Activated T-helper 9 cell treated with anti-CD3 and anti-CD28 coated beads, Interleukin-2, amount 50 U/mL, for 16 hours (primary cell): ENCODE data around the gene MORC4.

ENCODE experiments used
- DNase-seq: peaks from one replicate; pipeline ENCODE4 v3.0.0-alpha.2; 2020; ENCODE audit warnings: low read depth

MORC4 gene

DNA sequence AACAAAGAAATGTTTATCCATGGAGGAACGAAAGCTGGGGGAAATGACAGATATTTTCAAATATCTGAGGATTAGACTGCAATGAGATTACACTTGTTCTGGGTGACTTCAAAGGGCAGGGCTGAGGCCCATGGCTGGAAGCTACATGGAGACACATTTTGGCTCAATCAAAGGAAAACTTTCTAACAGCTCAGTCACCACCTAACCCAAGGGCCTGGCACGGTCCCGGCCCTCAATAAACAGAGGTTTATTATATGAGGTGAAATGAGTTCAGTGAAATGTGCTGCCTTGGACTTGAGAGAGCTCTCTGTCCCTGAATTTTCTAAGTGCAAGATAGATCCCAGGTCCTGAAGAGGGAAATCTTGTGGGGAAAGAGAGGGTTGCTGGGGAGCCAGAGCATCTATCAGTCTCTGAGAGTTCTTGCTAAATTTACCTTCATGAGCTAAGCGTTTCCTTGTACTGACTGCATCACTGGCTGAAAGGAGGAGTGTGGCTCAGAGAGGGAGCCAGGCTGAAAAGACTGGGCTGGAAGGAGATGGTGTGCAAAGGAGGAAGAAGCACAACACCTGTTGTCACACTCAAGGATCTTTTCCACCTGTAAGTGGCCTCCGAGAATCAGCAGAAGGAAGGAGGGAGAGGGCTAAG is 94.8 kb downstream of the MORC4 start:
- DNase-seq, result no peak

DNA sequence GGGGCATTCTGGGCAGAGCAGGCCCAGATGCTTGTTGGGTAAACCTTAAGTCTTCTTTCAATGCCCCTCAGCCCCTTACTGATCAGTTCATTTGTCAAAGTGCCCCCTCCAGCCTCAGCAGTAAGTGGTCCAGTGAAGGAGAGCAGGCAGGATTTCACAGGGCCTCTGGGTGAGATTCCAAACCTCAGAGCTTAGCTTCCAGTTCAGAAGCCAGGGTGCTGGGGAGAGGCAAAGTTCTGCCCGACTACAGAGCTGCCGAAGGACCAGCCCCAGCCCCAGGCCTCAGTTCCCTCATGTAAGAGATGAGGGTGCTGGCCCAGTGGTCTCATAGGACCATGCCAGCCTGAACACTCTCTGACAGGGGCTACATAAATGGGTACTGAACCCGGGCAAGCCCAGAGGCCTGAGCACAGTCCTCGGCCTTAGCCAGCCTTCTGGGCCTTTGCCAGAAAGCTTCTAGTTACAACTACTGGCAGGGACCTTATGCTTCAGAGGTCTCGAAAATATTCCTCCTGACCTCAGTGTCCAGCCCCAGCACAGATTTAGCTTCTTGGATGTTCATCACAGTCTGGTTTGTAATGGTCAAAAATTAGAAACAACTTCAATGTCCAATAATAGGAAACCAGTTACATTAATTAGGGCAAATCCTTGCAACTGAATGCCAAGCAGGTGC is 96.0 kb downstream of the MORC4 start:
- DNase-seq, result no peak

DNA sequence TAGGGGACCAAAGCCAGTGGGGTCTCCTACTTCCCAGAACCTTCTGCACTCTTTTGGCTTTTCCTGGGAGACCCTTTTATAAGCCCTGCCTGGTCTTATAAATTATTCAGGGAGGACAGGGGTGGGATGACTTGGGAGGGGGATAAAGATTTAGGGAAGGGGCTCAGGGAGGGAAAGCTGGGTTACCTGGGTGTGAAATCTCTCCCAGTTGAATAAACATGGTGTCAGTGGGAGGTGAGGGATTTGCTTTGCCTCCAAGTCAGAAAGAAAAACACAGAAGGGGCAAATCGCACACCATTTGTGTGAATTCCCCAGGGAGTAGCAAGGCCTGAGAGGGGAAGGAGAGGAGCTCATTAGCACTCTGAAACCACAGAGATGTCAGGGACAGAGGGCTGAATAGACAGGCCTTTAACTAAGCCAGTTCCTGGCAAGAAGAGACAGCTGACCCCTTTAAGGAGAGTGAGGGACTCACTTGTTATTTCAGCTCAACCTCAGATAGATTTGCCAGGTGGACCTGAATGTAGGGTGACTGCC is 96.7 kb downstream of the MORC4 start, which contains the start of gene RIPPLY1:
Gene RIPPLY1 (minus strand): TSS at position 51 of the 534 bp plus-strand sequence. CDS start 54 bp downstream, outside the sequence.
- DNase-seq, result no peak

DNA sequence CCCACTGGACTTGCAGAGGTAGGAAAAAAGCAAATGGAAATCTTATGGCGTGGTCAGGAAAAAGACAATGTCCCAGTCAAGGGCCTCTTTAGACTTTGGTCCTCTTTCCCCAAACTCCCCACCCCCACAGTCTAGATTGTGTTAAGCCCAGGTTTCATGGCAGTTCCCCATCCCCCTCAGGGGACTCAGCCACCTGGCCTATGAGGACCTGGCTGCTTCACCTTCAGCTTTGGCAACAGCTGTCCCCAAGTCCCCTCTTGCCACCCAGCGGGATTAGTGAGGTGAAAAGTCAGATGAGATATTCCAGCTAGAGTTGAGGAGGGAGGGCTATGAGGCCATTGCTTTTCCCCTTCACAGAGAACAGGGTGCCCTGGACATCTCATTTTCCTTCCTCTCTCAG is 97.3 kb downstream of the MORC4 start:
- no peak for DNase-seq

GRCh38 chrX:106901781-106902219 is 98.2 kb downstream of the MORC4 start:
- DNase-seq, result no peak

GRCh38 chrX:106901341-106901740 is 98.7 kb downstream of the MORC4 start:
- DNase-seq, result no peak

- DNase-seq, result no peak
Measured at GRCh38 chrX:106899841-106900240, 100.2 kb downstream of the MORC4 start.

- DNase-seq, result no peak
Measured at GRCh38 chrX:106899276-106899675, 100.7 kb downstream of the MORC4 start.

GRCh38 chrX:106898462-106898861 is 101.5 kb downstream of the MORC4 start:
- DNase-seq, result no peak

- no peak for DNase-seq
Measured at GRCh38 chrX:106897259-106897658, 102.8 kb downstream of the MORC4 start.

GRCh38 chrX:106894978-106895452 is 105.0 kb downstream of the MORC4 start:
- no peak for DNase-seq

DNA sequence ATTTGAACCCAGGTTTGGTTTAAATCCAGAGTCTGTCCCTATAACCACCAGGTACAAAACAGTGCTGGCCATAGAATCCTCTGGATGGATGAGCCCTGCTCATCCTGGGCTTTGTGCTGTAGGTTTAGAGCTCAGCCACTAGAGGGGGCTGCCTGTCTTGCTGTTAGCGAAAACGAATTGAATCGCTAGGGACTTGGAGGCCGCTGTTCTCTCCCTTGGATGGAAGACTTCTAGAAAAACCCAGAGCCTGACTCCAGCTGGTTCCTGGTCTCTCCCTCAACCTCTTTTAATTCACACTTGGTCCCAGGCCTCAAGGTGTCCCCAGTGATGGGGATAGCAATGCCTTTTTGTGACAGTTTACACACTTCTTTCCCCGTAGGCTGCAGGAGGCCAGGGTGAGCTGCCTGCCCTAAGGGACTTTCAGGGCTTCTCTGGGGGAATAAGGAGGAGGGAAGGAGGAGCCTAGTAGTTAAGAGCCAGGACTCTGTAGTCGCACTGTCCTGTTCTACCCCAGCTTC is 105.6 kb downstream of the MORC4 start:
- peak; percentile 13 for DNase-seq

- DNase-seq, result no peak
Measured at GRCh38 chrX:106891762-106892460, 108.1 kb downstream of the MORC4 start.
